BLaER1 (cell line): ENCODE results near the gene LMO1.
A peak's percentile ranks its signal among the peaks of the same experiment; 100 is the strongest.

Experiments
- H3K27ac ChIP-seq: shearing (Covaris generic); formaldehyde crosslinking; 2 replicates; pipeline ENCODE4 v1.8.1; 2022
- H3K27me3 ChIP-seq: shearing (Covaris generic); formaldehyde crosslinking; 2 replicates; pipeline ENCODE4 v1.8.1; 2022
- H3K36me3 ChIP-seq: shearing (Covaris generic); formaldehyde crosslinking; 2 replicates; pipeline ENCODE4 v1.8.1; 2022
- H3K4me1 ChIP-seq: shearing (Covaris generic); formaldehyde crosslinking; 2 replicates; pipeline ENCODE4 v1.8.1; 2022
- H3K4me2 ChIP-seq: shearing (Covaris generic); formaldehyde crosslinking; 2 replicates; pipeline ENCODE4 v1.8.1; 2022
- H3K4me3 ChIP-seq: shearing (Covaris generic); formaldehyde crosslinking; 2 replicates; pipeline ENCODE4 v1.8.1; 2022
- H3K9ac ChIP-seq: shearing (Covaris generic); formaldehyde crosslinking; 2 replicates; pipeline ENCODE4 v1.8.1; 2022
- H3K9me3 ChIP-seq: shearing (Covaris generic); formaldehyde crosslinking; 2 replicates; pipeline ENCODE4 v1.8.1; 2022
- H4K20me1 ChIP-seq: shearing (Covaris generic); formaldehyde crosslinking; 2 replicates; pipeline ENCODE4 v1.8.1; 2022
- Cebpa-rat ChIP-seq: shearing (Covaris generic); IDR thresholded peaks from 2 replicates; pipeline ENCODE4 v1.8.1; 2022

LMO1 gene

DNA sequence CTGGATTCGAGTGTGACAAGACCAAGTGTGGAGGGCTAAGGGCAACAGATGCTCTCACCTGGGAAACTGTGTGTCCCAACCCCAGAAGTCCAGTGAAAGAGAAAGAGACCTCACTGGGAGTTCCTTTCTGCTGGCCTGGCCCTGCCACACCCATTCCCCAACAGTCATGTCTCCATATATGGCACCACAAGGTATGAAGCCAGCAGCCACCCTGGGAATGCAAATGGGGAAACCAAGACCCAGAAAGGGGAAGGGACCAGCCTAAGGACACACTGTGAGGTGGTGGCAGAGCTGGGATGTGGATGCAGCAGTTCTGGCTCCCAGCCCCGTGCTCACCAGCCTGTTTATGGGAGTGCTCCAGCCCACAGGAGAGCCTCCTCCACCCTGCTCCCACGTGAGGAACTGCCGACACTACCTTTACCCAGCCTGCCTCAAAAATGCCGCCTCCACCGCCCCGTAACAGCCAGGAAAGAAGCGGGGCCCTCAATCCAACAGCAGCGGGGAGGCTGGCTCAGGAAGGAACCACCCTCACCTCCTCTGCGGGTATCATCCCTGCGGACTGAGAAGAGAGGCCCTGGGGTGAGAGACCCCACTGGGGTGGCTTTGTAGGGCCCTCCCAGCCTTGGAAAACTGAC is 12.6 kb downstream of the LMO1 start:
- 0 out of 2 replicates have a peak, but pooled peaks cover 3% of the 10 kb centered on the region for H3K4me1 ChIP-seq
- no peaks in the 10 kb centered on the region for H3K27me3 ChIP-seq
- H3K9ac ChIP-seq: no peak overlapping the region
- H3K27ac ChIP-seq: no peak overlapping the region
- no peaks in the 10 kb centered on the region for H4K20me1 ChIP-seq
- no peak for TF ChIP-seq Cebpa-rat
- no peak overlapping the region for H3K4me3 ChIP-seq
- no peaks in the 10 kb centered on the region for H3K36me3 ChIP-seq
- H3K4me2 ChIP-seq: no peak overlapping the region
- H3K9me3 ChIP-seq: no peaks in the 10 kb centered on the region

DNA sequence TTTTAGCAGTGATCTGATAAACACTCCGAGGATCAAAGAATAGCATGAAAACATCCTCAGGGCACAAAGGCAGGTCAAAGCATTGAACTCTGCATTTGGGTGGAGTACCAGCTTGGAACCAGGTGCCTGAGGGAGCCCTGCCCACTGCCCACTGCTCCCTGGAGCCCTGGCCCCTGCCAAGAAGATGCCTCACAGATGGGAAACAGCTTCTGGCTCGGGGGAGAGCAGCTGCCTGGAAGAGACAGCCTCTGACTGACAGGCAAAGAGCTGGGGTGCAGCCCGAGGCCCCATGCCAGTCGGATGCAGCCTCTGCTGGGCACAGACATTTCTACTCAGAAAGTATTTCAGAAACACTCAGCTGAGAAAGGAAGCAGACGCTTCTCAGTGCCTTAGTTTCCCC is 13.2 kb downstream of the LMO1 start:
- Histone ChIP-seq H4K20me1 (no peaks in the 10 kb centered on the region), H3K9me3 (no peaks in the 10 kb centered on the region), H3K4me2 (no peak overlapping the region), H3K27ac (no peak overlapping the region), H3K27me3 (no peaks in the 10 kb centered on the region), H3K4me3 (no peak overlapping the region), H3K36me3 (no peaks in the 10 kb centered on the region), H3K4me1 (0 out of 2 replicates have a peak, but pooled peaks cover 3% of the 10 kb centered on the region), H3K9ac (no peak overlapping the region)
- no peak for TF ChIP-seq Cebpa-rat

- Histone ChIP-seq H3K4me2 (no peak overlapping the region), H3K9me3 (no peaks in the 10 kb centered on the region)
These were observed 14.2 kb downstream of the LMO1 start for GRCh38 chr11:8249482-8249881.

GRCh38 chr11:8248786-8249185 is 14.9 kb downstream of the LMO1 start:
- no peaks in the 10 kb centered on the region for H3K9me3 ChIP-seq
- H3K4me1 ChIP-seq: 0 out of 2 replicates have a peak, but pooled peaks cover 3% of the 10 kb centered on the region
- no peaks in the 10 kb centered on the region for H3K36me3 ChIP-seq

More at GRCh38 chr11:8249482-8249881, 14.2 kb downstream of the LMO1 start:
- no peaks in the 10 kb centered on the region for H3K36me3 ChIP-seq
- H3K27me3 ChIP-seq: no peaks in the 10 kb centered on the region
- 0 out of 2 replicates have a peak, but pooled peaks cover 3% of the 10 kb centered on the region for H3K4me1 ChIP-seq
- no peak for TF ChIP-seq Cebpa-rat
- H3K4me3 ChIP-seq: no peak overlapping the region
- H3K9ac ChIP-seq: no peak overlapping the region
- no peak overlapping the region for H3K27ac ChIP-seq
- no peaks in the 10 kb centered on the region for H4K20me1 ChIP-seq

GRCh38 chr11:8247312-8247711 is 16.4 kb downstream of the LMO1 start:
- Histone ChIP-seq H3K27ac (no peak overlapping the region), H3K9ac (no peak overlapping the region), H3K27me3 (no peaks in the 10 kb centered on the region)

More at GRCh38 chr11:8248786-8249185, 14.9 kb downstream of the LMO1 start:
- no peak overlapping the region for H3K4me2 ChIP-seq
- TF ChIP-seq Cebpa-rat: no peak
- H3K4me3 ChIP-seq: no peak overlapping the region
- H3K9ac ChIP-seq: no peak overlapping the region
- H3K27ac ChIP-seq: no peak overlapping the region
- H4K20me1 ChIP-seq: no peaks in the 10 kb centered on the region
- no peaks in the 10 kb centered on the region for H3K27me3 ChIP-seq

DNA sequence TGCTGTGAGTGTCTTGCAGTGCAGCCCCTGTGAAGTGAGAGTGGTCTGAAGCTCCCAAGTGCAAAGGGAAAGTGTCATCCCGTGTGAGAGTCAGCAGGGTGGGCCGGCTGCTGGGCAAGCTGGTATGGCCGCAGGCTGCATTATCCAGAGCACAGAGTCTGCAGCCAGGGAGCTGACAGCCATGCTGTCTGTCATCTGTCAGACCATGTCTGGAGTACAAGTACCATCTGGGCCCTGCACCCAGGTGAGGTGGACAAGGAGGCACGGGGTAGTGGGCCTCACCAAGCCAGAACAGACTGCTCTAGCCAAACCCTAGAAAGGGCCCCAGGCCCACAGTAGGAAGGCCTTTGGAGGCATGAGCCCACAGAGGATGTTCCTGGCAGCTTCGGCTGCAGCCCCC is 20.2 kb downstream of the LMO1 start:
- no peaks in the 10 kb centered on the region for H3K9me3 ChIP-seq
- peaks cover 24% of the 10 kb centered on the region for H3K4me1 ChIP-seq
- no peaks in the 10 kb centered on the region for H3K36me3 ChIP-seq
- H4K20me1 ChIP-seq: no peaks in the 10 kb centered on the region
- H3K4me2 ChIP-seq: peak overlapping the region; percentile 63; the same call in 1 of the 2 replicates
- H3K27me3 ChIP-seq: no peaks in the 10 kb centered on the region
- TF ChIP-seq Cebpa-rat: no peak
- no peak overlapping the region for H3K4me3 ChIP-seq
- H3K27ac ChIP-seq: no peak overlapping the region
- no peak overlapping the region for H3K9ac ChIP-seq

More at GRCh38 chr11:8247312-8247711, 16.4 kb downstream of the LMO1 start:
- H4K20me1 ChIP-seq: no peaks in the 10 kb centered on the region
- no peaks in the 10 kb centered on the region for H3K9me3 ChIP-seq
- H3K4me1 ChIP-seq: peaks cover 17% of the 10 kb centered on the region
- H3K4me2 ChIP-seq: no peak overlapping the region
- no peak overlapping the region for H3K4me3 ChIP-seq
- no peak for TF ChIP-seq Cebpa-rat
- H3K36me3 ChIP-seq: no peaks in the 10 kb centered on the region

DNA sequence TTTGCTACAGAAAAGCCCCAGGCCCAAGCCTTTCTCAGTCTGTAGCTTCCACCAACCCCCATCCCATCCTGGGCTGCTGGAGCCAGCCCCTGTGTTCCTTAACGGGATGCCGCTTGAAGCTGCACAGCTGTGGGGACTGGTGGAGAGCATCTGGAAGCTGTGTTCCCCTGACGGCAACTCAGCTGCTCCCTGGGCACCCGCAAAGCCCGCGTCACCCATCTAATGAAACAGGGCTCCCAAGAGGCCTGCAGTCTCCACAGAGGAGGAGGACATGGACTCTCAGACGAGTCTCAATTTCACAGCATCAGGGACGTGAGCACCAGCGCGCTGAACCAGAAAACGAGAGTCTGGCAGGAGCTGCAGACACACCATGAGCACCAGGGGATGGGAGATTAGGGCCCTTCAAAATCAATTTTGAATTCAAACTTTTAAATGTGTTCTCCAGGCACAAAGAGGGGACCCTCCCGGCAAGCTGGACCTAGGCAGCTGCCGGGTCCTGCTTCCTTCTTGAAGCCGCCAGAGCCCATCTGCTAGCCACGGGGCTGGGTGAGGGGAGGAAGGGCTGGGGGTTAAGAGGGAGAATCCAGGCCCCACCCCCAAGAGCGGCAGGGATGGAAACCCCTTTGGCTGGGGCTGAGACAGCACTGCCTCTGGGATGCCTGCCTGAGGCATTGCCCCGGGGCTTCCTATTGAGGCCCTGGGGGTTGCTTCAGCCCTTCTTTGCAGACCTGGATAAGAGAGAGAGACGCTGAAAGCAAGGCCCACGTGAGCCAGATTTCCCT is 21.0 kb downstream of the LMO1 start:
- H4K20me1 ChIP-seq: no peaks in the 10 kb centered on the region
- H3K9me3 ChIP-seq: no peaks in the 10 kb centered on the region
- TF ChIP-seq Cebpa-rat: no peak
- peak overlapping the region; percentile 63 for H3K4me2 ChIP-seq
- no peak overlapping the region for H3K27ac ChIP-seq
- no peaks in the 10 kb centered on the region for H3K36me3 ChIP-seq
- no peak overlapping the region for H3K9ac ChIP-seq
- no peak overlapping the region for H3K4me3 ChIP-seq
- H3K4me1 ChIP-seq: peaks cover 24% of the 10 kb centered on the region
- no peaks in the 10 kb centered on the region for H3K27me3 ChIP-seq

DNA sequence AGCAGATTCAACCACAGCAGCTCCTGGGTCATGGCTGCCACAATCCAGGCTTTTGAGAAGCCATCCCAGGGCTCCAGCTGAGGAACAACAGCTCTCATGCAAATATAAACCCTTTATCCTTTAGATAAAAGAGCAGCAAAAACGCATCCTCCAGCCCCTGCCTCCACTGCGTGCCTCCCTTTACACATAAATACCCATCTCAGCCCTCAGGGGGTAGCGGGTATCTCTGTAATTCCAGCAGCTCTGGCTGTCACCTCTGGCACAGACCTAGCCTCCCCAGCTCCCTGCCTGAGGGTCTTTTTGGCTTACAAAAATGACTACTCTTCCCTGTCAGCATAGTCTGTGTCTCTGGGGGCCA is 21.6 kb downstream of the LMO1 start:
- Histone ChIP-seq H3K27me3 (no peaks in the 10 kb centered on the region), H3K4me1 (peaks cover 24% of the 10 kb centered on the region), H3K9ac (no peak overlapping the region), H3K4me2 (peak overlapping the region; percentile 63), H3K36me3 (no peaks in the 10 kb centered on the region), H3K27ac (no peak overlapping the region), H3K9me3 (no peaks in the 10 kb centered on the region), H3K4me3 (no peak overlapping the region), H4K20me1 (no peaks in the 10 kb centered on the region)
- TF ChIP-seq Cebpa-rat: no peak

- H3K9me3 ChIP-seq: no peaks in the 10 kb centered on the region
- no peak overlapping the region for H3K27ac ChIP-seq
- no peaks in the 10 kb centered on the region for H4K20me1 ChIP-seq
- no peak overlapping the region for H3K9ac ChIP-seq
- H3K4me3 ChIP-seq: no peak overlapping the region
- peaks cover 24% of the 10 kb centered on the region for H3K4me1 ChIP-seq
- H3K27me3 ChIP-seq: no peaks in the 10 kb centered on the region
- peak overlapping the region; percentile 63 for H3K4me2 ChIP-seq
- no peaks in the 10 kb centered on the region for H3K36me3 ChIP-seq
- TF ChIP-seq Cebpa-rat: no peak
These were observed 22.1 kb downstream of the LMO1 start for GRCh38 chr11:8241373-8242117.
